ENCODE data around the gene ARHGAP26.
A peak's percentile ranks its signal among the peaks of the same experiment; 100 is the strongest.
"Not testable (repeated sequence)": the region's sequence is repeated elsewhere in the genome, so short reads cannot be mapped to it uniquely, and the experiment has no call there.

Gene ARHGAP26

GRCh38 chr5:142942901-142943300 is 172.7 kb downstream of the ARHGAP26 start:
- DNase-seq: no peak

DNA sequence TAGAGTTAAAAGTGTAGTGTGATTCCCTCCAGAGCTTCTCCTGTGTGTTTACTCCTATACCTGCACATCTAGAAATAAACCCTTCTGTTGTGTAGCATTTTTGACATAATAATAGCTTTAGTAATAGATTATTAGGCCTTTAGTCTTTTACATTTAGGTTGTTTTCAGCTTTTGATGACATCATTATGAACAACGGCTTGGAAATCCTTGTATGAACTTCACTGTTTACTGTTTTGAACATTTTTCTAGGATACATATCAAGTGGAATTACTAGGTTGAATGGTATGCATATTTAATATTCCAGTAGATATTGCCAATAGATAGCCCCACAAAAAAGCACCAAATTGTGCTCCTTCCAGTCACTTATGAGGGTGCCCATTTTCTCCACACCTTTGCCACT is 174.0 kb downstream of the ARHGAP26 start:
- no peak for DNase-seq

DNA sequence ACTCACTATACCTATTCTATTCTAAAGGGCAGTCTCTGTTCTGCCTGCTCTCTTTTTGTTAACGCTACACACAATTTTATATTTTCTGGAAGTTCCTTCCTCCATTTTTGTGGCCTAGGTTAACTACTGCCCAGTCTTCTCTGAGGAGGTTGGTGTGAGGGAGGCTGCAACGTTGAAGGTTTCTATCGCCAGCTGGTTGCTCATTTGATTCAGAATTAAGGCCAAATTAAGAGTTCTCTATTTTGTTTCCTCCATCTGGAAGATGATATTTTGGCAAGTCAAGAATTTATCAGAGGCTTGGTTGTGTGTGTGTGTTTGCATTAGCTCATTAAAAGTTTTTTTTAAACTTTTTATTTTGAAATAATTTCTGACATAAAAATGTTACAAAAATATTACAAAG is 175.1 kb downstream of the ARHGAP26 start:
- DNase-seq: no peak

GRCh38 chr5:142945845-142946244 is 175.7 kb downstream of the ARHGAP26 start:
- no peak for DNase-seq

GRCh38 chr5:142946547-142947426 is 176.6 kb downstream of the ARHGAP26 start:
- no peak for DNase-seq

DNA sequence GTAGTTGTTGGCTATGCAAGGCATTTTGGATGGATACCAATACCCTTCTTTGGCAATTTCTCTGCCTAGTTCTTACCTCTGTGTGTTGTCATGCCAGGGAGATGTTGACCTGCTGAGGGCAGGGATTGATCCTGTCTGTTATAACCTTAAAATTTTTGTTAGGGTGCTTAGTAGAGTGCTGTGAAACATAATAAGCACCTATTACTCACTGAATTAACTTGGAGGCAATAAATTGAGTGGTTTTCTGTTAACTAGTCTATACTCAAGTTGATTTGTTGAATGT is 177.2 kb downstream of the ARHGAP26 start:
- no peak for DNase-seq

- no peak for DNase-seq
These were observed 182.1 kb downstream of the ARHGAP26 start for GRCh38 chr5:142952229-142952628.

- DNase-seq: not testable (repeated sequence)
These were observed 182.7 kb downstream of the ARHGAP26 start for GRCh38 chr5:142952871-142953270.

GRCh38 chr5:142954455-142954854 is 184.3 kb downstream of the ARHGAP26 start:
- no peak for DNase-seq

GRCh38 chr5:142955628-142956027 is 185.5 kb downstream of the ARHGAP26 start:
- DNase-seq: no peak

- no peak for DNase-seq
These were observed 187.4 kb downstream of the ARHGAP26 start for GRCh38 chr5:142957528-142957927.

DNA sequence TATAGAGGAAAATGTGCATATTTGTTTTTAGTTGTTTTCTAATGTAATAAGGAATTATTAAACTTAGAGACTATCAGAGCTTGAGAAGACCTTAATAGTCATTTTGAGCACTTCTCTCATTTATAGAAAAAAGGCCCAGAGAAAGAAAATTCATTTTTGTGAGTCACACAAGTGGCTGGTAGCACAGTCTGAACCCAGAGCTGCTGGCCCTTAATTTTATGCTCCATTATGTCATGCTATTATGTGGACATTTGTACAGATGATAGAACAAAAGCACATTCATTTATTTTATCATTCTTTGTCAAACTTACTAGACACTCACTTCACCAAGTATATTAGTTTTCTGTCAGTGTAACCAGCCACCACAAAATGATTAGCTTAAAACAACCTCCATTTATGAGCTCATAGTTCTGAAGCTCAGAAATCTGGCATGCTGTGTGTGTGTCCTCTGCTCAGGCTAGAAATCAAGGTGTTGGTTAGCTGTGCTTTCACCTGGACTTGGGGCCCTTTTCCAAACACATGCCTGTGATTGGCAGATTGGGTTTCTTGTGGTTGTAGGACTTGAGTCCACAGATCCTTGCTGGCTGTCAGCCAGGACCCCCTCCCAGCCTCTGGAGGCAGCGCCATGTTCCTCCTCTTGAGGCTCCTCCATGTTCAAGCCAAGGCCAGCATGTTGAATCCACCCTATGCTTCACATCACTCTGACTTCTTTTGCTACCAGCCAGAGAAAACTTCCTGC is 188.9 kb downstream of the ARHGAP26 start:
- DNase-seq: no peak

DNA sequence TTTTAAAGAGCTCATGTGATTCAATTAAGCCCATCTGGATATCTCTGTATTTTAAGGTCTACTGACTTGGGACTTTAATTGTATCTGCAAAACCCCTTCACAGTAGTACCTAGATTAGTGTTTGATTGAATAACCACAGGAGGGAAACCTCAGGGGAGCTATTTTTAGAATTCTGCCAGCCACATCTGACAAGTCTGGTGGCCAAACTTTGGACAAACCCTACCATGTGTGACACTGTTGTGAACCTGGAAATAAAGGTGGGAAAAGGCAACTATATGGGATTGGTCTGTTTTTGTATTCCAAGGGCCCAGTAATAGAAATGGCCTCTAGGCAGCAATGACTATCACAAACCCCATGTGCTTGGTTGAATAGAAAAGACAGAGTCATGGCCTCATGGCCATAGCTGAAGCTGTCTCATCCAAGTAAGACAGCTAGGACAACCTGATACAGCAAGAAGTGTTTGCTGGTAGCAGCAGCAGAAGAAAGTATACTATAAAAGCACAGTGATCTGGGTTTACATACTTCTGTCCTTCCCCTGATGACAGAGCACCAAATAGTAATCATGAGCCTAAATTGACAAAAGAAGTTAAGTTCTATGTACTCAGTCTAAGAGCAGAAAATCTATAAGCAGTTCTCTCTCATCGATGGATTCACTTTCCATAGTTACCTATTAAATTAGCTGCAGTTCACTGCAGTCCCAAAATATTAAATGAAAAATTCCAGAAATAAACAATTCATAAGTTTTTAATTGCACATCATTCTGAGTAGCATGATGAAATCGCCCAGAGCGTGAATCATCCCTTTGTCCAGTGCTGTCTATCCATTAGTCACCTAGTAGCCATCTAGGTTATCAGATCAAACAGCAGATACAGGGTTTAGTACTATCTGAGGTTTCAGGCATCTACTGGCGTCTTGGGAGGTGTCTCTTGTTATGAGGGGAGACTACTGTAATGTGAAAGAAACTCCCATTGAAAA is 189.8 kb downstream of the ARHGAP26 start:
- DNase-seq: no peak

DNA sequence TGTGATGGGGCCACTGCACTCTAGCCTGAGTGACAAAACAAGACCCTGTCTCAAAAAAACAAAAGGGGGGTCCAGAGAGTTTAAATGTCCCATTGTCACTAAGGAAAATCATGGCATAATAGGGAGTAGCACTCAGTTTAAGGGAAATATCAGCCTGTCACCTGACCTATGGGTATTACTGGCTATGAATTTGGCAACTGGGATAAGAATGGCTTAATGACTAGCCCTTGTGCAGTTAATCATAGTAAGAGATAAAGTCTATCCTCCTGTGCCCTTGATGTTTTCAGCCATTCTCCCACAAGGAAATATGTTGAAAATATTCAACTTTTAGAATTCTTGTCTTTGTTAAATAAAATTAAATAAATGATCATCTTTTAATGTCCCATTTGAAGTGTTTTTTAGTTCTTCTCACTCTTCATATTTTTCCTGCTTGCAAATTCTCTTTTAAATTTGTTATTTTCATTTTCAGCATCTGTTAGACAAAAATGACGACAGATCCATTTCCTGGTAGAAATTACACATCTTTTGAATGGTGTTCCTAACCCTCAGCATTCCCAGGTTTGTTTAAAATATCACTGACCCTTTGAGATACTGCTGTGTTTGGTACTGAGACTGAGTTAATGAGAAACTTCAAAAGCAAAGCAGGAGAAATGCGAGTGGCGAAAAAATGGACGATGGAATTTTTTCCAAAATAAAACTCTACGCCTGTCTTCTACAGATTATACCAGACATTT is 191.4 kb downstream of the ARHGAP26 start:
- DNase-seq: no peak

GRCh38 chr5:142962174-142962533 is 192.0 kb downstream of the ARHGAP26 start:
- DNase-seq: no peak

DNA sequence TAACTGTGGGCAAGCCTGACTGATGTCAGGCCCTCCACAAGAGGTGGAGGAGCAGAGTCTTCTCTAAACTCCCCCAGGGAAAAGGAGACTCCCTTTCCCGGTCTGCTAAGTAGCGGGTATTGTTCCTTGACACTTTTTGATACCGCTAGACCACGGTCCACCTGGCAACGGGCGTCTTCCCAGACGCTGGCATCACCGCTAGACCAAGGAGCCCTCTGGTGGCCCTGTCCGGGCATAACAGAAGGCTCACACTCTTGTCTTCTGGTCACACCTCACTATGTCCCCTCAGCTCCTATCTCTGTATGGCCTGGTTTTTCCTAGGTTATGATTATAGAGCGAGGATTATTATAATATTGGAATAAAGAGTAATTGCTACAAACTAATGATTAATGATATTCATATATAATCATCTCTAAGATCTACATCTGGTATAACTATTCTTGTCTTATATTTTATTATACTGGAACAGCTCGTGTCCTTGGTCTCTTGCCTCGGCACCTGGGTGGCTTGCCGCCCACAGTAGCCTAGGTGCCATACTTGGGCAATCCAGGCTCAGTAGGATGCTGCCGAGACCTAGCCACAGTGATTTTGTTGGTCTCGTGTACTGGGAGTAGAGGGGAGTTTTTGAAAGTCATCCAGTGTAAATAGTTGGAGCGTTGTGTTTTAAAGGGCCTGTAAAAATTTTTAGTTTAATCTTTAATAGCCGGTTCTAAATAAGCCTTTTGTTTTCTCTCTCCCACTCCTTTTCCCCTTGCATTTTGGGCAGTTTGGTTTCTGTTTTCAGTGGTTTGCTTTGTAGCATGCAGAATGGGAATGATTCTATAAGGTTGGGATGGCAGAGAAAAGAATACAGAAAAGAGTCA is 195.3 kb downstream of the ARHGAP26 start:
- not testable (repeated sequence) for DNase-seq

GRCh38 chr5:142966121-142966420 is 195.9 kb downstream of the ARHGAP26 start:
- DNase-seq: peak; percentile 64

DNA sequence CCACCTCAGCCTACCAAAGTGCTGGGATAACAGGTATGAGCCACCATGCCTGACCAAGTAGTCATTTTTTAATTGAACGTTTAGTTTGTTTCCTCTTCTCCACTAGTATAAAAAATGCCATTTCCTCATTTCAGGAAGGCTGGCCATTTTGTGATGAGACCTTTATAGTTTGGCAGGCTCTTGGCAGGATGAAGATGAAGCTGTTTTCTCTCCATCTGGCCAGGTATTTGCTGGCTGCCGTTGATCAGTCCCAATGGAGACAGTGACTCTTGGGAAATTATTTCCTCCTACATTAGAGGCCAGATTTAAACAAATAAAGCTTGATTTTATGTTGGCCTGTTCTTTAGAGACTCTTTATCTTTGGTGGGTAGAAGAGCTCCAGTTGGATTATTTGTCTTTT is 199.0 kb downstream of the ARHGAP26 start:
- DNase-seq: no peak

GRCh38 chr5:142969624-142970439 is 199.7 kb downstream of the ARHGAP26 start:
- DNase-seq: no peak

- DNase-seq: no peak
These were observed 200.4 kb downstream of the ARHGAP26 start for GRCh38 chr5:142970440-142971030.
